Suprapubic skin (tissue), 4 donors: ENCODE data around the gene ANO2.

Experiments used
- EP300 ChIP-seq: sonication (generic); formaldehyde crosslinking; IDR thresholded peaks from one replicate; pipeline ENCODE4 v1.6.1; 2017; ENCODE audit warnings: antibody characterized with exemption
- POLR2A ChIP-seq, 2 donors: fragments of 450-650 bp; IDR thresholded peaks; one replicate each; pipeline ENCODE4 v1.6.1; 2017; ENCODE audit warnings: antibody characterized with exemption in 2 of 2, mild to moderate bottlenecking in 2 of 2, moderate library complexity in 2 of 2
- POLR2AphosphoS5 ChIP-seq, 3 donors: sonication (generic); formaldehyde crosslinking; IDR thresholded peaks; one replicate each; pipeline ENCODE4 v1.6.1; 2017; ENCODE audit warnings: antibody characterized with exemption in 3 of 3
- TF ChIP-seq, protein P1 (sequence below), 2 donors: fragments of 200-600 bp in 1 of 2; fragments of 450-650 bp in 1 of 2; sonication (generic) in 1 of 2; IDR thresholded peaks; one replicate each; pipeline ENCODE4 v1.5.1; 2016 to 2019; ENCODE audit warnings: antibody characterized with exemption in 2 of 2, mild to moderate bottlenecking in 1 of 2, moderate library complexity in 1 of 2

DNA sequence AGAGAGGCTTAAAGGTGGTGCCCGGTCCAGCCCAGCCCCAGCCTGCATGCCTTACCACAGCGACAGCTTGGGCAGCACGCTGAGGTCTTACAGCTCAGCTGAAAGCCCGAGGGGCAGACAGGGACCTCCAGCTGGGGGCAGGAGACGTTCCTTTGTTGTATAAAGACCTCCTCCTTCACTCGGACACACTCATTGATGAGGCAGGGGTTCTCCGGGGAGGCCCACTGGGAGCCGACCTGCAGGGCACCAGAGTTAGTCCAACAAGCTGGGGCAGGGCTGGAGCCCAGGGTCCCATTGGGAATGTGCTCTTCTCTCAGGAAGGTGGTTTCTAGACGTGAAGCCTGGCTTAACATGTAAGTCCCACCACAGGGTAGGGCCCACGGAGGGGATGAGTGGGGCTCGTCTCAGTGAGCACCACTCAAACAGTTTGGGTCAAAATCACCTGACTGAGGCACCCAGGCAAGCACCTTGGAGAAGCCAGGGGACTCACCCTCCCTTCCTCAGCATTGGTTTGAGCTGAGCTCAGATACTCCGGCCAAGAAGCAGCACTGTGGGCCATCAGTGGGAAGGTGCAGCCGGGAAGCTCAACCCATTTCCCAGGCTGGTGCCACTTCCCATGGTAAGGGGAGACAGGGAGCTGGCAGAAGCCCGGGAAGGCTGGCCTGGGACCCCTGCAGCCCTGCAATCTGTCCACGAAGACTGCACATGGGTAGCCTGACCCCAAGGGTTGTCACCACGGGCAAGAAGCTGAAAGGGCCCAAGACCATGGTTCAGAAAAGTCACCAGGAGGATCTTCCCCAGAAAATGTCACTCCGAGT, 24.3 kb upstream of the ANO2 start:
- TF ChIP-seq, protein P1, sequence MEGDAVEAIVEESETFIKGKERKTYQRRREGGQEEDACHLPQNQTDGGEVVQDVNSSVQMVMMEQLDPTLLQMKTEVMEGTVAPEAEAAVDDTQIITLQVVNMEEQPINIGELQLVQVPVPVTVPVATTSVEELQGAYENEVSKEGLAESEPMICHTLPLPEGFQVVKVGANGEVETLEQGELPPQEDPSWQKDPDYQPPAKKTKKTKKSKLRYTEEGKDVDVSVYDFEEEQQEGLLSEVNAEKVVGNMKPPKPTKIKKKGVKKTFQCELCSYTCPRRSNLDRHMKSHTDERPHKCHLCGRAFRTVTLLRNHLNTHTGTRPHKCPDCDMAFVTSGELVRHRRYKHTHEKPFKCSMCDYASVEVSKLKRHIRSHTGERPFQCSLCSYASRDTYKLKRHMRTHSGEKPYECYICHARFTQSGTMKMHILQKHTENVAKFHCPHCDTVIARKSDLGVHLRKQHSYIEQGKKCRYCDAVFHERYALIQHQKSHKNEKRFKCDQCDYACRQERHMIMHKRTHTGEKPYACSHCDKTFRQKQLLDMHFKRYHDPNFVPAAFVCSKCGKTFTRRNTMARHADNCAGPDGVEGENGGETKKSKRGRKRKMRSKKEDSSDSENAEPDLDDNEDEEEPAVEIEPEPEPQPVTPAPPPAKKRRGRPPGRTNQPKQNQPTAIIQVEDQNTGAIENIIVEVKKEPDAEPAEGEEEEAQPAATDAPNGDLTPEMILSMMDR (IDR thresholded peaks at IDR 0.05), result no peak
- no peak for TF ChIP-seq POLR2A (IDR thresholded peaks at IDR 0.05)
- TF ChIP-seq POLR2AphosphoS5 (IDR thresholded peaks at IDR 0.05), result no peak
- no peak for TF ChIP-seq EP300
